Measurements from ENCODE around the gene CPTP.

The CPTP gene

DNA sequence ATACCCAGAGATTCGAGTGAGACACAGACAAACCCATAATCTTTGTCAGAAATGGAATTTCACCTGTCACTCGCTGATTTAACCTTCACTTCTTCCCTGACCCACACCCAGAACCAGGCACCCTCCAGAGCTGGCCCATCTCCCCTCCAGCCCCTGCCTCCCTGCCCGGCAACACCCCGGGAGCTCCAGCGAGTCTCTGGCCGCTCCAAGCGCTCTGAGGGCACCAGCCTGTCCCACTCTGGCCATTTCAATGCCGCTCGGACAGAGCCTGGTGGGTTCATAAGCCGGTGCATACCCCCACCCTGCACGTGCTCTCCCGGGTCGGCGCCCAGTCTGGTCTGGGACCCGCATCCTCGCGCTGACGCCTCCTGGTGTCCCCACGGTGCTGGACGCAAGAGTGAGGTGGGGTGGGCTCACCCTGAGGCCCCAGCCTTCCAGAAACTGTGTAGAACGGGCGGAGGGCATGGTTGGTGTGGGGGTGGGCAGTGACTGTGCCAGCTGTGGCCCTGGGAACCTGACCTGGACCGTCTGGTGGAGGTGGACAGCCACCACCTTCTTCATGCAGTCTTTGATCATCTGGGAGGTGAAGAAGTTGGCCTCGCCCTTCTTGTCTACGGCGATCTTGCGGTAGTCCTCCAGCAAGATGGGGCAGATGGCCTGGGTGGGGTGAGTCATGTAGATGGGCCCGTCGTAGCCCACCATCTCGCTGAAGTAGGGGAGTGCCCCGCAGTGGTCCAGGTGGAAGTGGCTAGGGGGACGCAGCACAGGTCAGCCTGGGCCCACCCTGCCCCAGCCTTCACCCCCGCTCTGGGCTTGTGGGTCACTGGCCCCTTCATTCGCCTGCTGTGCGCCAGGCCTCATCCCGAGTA, 5.6 kb upstream of the CPTP start:
- H3K4me3 ChIP-seq (ENCODE audit: low read depth, low read length), result no peak overlapping the region
- TF ChIP-seq, protein P1, sequence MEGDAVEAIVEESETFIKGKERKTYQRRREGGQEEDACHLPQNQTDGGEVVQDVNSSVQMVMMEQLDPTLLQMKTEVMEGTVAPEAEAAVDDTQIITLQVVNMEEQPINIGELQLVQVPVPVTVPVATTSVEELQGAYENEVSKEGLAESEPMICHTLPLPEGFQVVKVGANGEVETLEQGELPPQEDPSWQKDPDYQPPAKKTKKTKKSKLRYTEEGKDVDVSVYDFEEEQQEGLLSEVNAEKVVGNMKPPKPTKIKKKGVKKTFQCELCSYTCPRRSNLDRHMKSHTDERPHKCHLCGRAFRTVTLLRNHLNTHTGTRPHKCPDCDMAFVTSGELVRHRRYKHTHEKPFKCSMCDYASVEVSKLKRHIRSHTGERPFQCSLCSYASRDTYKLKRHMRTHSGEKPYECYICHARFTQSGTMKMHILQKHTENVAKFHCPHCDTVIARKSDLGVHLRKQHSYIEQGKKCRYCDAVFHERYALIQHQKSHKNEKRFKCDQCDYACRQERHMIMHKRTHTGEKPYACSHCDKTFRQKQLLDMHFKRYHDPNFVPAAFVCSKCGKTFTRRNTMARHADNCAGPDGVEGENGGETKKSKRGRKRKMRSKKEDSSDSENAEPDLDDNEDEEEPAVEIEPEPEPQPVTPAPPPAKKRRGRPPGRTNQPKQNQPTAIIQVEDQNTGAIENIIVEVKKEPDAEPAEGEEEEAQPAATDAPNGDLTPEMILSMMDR (IDR thresholded peaks at IDR 0.05; ENCODE audit: low read depth, low read length), result no peak

- TF ChIP-seq, protein P1 (IDR thresholded peaks at IDR 0.05; ENCODE audit: low read depth, low read length), result no peak
- H3K4me3 ChIP-seq (ENCODE audit: low read depth, low read length), result no peak overlapping the region
Measured at GRCh38 chr1:1319646-1319941, 5.0 kb upstream of the CPTP start.

DNA sequence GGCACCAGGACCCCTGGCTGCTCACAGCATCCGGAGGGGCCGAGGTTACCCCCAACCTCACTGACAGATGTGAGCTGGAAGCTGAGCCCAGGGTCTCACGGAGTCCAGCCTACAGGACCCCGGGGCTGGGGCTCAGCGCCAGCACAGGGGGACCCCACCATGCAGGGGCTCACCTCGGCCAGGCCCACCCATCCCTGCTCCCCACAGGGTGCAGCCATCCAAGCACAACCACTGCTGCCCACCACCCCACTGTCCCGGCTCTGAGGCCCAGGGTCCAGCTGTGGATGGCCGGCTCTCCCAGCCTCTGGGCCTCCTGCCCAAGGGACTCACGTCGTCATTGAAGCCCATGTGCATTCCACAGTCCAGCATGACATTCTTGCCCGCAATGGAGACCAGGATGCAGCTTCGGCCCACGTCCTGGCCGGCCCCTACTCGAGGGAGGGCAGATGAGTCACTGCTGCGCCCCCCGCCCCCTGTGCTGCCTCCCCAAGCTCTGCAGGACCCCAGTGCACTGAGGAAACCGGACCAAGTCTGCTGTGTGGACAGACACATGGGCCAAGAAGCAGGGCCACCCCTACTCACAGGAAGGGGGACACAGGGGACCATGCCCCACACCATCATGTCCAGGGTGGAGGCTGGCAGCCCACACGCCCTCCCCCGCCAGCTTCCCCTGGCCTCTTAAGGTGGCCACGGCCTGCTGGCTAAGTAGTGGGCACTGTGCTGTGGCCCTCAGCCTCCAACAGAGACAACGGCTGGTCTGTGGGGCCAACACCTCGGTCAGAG, 3.7 kb upstream of the CPTP start:
- H3K4me3 ChIP-seq (ENCODE audit: low read depth, low read length), result no peak overlapping the region
- TF ChIP-seq, protein P1 (IDR thresholded peaks at IDR 0.05; ENCODE audit: low read depth, low read length), result no peak

DNA sequence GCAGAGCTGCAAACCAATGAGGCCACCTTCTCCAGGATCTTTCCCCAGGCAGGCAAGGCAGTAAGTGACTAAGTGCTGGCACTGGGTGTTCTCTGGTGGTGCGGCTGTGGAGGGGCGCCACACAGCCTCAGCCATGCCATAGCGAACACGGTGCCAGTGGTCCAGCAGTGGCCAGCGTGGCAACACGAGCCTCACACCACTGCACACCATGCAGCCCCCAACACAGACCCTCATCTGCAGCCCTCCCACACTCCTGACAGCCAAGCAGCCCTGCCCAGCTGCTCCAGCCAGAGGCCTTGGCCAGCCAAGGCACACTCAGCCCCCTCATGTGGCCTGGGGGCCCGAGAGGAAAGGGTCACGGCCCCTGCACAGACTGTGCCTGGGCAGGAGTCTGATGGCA, 3.1 kb upstream of the CPTP start:
- TF ChIP-seq, protein P1 (IDR thresholded peaks at IDR 0.05; ENCODE audit: low read depth, low read length), result no peak
- H3K4me3 ChIP-seq (ENCODE audit: low read depth, low read length), result no peak overlapping the region

DNA sequence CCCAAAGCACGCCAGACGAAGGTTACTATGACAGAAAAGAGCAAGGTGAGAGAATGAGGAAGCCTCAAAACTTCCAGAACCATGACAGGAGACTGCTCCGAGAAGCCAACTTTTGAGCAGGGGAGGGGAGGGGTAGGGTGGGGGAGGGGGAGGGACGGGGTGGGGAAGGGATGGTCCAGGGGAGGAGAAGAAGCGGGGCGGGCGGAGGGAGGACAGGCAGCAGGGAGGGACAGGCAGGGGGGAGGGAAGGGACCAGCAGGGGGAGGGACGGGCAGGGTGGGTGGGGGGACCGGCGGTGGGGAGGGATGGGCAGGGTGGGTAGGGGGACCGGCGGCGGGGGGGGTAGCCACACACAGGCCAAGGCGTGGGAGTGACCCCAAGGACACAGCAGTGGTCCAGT, 2.2 kb upstream of the CPTP start:
- no peak overlapping the region for H3K4me3 ChIP-seq (ENCODE audit: low read depth, low read length)
- TF ChIP-seq, protein P1 (IDR thresholded peaks at IDR 0.05; ENCODE audit: low read depth, low read length), result no peak

DNA sequence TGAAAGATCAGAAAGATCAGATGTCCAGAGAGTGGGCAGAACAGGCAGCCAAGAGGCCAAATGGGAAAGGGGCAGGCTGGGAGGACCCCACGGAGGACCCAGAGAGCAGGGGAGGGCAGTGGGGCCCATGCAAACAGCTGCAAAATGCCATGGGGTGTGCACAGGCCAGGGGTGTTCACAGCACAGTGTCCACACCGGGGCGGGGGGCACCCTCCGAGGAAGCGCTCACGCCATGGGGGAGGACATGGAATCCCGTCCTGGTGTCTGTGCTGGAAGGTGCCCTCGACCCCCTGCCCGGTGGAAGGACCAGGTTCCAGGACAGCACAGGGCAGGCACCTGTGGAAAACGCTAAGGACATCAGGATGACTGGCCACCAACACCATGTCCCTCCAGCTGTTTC, 1.6 kb upstream of the CPTP start:
- no peak overlapping the region for H3K4me3 ChIP-seq (ENCODE audit: low read depth, low read length)

More for the DNA sequence above, 1.6 kb upstream of the CPTP start:
- TF ChIP-seq, protein P1 (IDR thresholded peaks at IDR 0.05; ENCODE audit: low read depth, low read length), result no peak

Data from WI38 (cell line).